Omental fat pad (tissue), 4 donors: Measurements from ENCODE around the gene SLMAP. TPM values are rescaled to one million over a fixed set of nuclear protein-coding genes. Genes with fewer than 3 reads are reported as not detected.
A peak's percentile ranks its signal among the peaks of the same experiment; 100 is the strongest.

Source experiments
- ATAC-seq: fragments of 150-250 bp; one replicate; pipeline ENCODE4 v1.9.1; 2016; ENCODE audit warnings: mild to moderate bottlenecking, moderate library complexity; ENCODE audit not compliant: low FRiP score
- DNase-seq: peaks from one replicate; pipeline ENCODE4 v3.0.0-alpha.2; 2019; ENCODE audit warnings: low spot score
- total RNA-seq, 4 donors: library from RNA; depleted of rRNA; stranded (reverse); fragments of >200 nt; gene quantifications; one replicate each; pipeline ENCODE4 v1.1.0, GENCODE V29; 2016
- TF ChIP-seq, protein P1 (sequence below), 3 donors: fragments of 450-650 bp; IDR thresholded peaks; one replicate each; pipeline ENCODE4 v1.5.1; 2016 to 2017; ENCODE audit warnings: antibody characterized with exemption in 3 of 3, mild to moderate bottlenecking in 3 of 3, moderate library complexity in 2 of 3

Gene SLMAP
- total RNA-seq, 4 donors from 2014 or later: 42.7 to 72.7 (median 47.1) TPM

DNA sequence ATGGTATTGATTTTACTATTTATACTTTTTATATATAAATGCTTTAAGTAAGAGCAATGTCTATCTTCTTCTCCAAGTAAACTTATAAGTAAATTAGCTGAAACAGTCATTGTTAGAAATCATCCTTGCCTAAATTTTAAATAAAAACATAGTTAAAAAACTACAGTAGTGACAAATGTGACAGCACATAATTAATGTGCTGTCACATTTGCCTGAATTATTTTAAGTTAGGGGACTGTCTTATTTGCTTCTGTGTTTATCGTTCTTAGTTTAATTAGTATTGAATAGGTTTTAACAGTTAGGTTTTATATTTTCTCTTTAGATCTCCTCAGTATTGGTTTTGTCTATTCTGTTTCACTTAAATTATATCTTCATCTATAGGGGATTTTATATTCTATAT, 36.1 kb downstream of the SLMAP start:
- TF ChIP-seq, protein P1, sequence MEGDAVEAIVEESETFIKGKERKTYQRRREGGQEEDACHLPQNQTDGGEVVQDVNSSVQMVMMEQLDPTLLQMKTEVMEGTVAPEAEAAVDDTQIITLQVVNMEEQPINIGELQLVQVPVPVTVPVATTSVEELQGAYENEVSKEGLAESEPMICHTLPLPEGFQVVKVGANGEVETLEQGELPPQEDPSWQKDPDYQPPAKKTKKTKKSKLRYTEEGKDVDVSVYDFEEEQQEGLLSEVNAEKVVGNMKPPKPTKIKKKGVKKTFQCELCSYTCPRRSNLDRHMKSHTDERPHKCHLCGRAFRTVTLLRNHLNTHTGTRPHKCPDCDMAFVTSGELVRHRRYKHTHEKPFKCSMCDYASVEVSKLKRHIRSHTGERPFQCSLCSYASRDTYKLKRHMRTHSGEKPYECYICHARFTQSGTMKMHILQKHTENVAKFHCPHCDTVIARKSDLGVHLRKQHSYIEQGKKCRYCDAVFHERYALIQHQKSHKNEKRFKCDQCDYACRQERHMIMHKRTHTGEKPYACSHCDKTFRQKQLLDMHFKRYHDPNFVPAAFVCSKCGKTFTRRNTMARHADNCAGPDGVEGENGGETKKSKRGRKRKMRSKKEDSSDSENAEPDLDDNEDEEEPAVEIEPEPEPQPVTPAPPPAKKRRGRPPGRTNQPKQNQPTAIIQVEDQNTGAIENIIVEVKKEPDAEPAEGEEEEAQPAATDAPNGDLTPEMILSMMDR (IDR thresholded peaks at IDR 0.05): no peak
- no peak for ATAC-seq
- no peak for DNase-seq

- DNase-seq (no peak), ATAC-seq (peak; percentile 71)
- TF ChIP-seq, protein P1 (IDR thresholded peaks at IDR 0.05): no peak
Measured at GRCh38 chr3:57793737-57794187, 37.7 kb downstream of the SLMAP start.

- no peak for ATAC-seq
Measured at GRCh38 chr3:57794501-57794900, 38.4 kb downstream of the SLMAP start.

GRCh38 chr3:57794951-57795350, 38.8 kb downstream of the SLMAP start:
- DNase-seq: no peak
- TF ChIP-seq, protein P1 (IDR thresholded peaks at IDR 0.05): no peak
- no peak for ATAC-seq

More at GRCh38 chr3:57794501-57794900, 38.4 kb downstream of the SLMAP start:
- no peak for DNase-seq
- TF ChIP-seq, protein P1 (IDR thresholded peaks at IDR 0.05): no peak

- no peak for ATAC-seq
- TF ChIP-seq, protein P1 (IDR thresholded peaks at IDR 0.05): no peak
Measured at GRCh38 chr3:57796261-57796660, 40.2 kb downstream of the SLMAP start.

GRCh38 chr3:57797701-57798487, 41.8 kb downstream of the SLMAP start:
- DNase-seq (no peak), ATAC-seq (no peak)
- TF ChIP-seq, protein P1 (IDR thresholded peaks at IDR 0.05): no peak

More at GRCh38 chr3:57796261-57796660, 40.2 kb downstream of the SLMAP start:
- no peak for DNase-seq

- TF ChIP-seq, protein P1 (IDR thresholded peaks at IDR 0.05): no peak
- DNase-seq: no peak
- peak; percentile 83 for ATAC-seq
Measured at GRCh38 chr3:57803647-57804081, 47.6 kb downstream of the SLMAP start.
